ENCODE data around the gene PFN3. TPM values are rescaled to one million over a fixed set of nuclear protein-coding genes. Genes with fewer than 3 reads are reported as not detected.

Gene PFN3
- total RNA-seq, 1 experiment from 2014 or later = not detected

- intact Hi-C loops (cut with micrococcal nuclease; ENCODE audit: unreplicated experiment) = no loop called here
- Mint-ChIP-seq H3K36me3 (ENCODE audit: insufficient read depth, unreplicated experiment) (peaks cover 20% of the 10 kb centered on the region), H3K27me3 (ENCODE audit: unreplicated experiment) (no peaks in the 10 kb centered on the region), H3K9me3 (ENCODE audit: low read depth, unreplicated experiment) (no peaks in the 10 kb centered on the region), H3K27ac (ENCODE audit: unreplicated experiment) (no peak overlapping the region), H3K4me1 (ENCODE audit: low read depth, unreplicated experiment) (peaks cover 45% of the 10 kb centered on the region), H3K4me3 (ENCODE audit: low read depth, unreplicated experiment) (no peak overlapping the region)
- BruUV-seq (replicated peaks) = no TSS peak
- CTCF ChIA-PET = interaction anchor here (0.6 kb wide), 1 partner anchor 775 kb away, joined by 3 read pairs; no protein-coding TSS in a partner anchor
- no peak for DNase-seq
- TF ChIP-seq, protein P1, sequence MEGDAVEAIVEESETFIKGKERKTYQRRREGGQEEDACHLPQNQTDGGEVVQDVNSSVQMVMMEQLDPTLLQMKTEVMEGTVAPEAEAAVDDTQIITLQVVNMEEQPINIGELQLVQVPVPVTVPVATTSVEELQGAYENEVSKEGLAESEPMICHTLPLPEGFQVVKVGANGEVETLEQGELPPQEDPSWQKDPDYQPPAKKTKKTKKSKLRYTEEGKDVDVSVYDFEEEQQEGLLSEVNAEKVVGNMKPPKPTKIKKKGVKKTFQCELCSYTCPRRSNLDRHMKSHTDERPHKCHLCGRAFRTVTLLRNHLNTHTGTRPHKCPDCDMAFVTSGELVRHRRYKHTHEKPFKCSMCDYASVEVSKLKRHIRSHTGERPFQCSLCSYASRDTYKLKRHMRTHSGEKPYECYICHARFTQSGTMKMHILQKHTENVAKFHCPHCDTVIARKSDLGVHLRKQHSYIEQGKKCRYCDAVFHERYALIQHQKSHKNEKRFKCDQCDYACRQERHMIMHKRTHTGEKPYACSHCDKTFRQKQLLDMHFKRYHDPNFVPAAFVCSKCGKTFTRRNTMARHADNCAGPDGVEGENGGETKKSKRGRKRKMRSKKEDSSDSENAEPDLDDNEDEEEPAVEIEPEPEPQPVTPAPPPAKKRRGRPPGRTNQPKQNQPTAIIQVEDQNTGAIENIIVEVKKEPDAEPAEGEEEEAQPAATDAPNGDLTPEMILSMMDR (IDR thresholded peaks at IDR 0.05; ENCODE audit: unreplicated experiment) = no peak
Measured at GRCh38 chr5:177359860-177360259, 40.6 kb downstream of the PFN3 start.

- H3K4me3 Mint-ChIP-seq (ENCODE audit: low read depth, unreplicated experiment) = no peak overlapping the region
- no peak overlapping the region for H3K27ac Mint-ChIP-seq (ENCODE audit: unreplicated experiment)
- H3K4me1 Mint-ChIP-seq (ENCODE audit: low read depth, unreplicated experiment) = peaks cover 49% of the 10 kb centered on the region
- BruUV-seq (replicated peaks) = no TSS peak
- intact Hi-C loops (cut with micrococcal nuclease; ENCODE audit: unreplicated experiment) = no loop called here
- TF ChIP-seq, protein P1 (IDR thresholded peaks at IDR 0.05; ENCODE audit: unreplicated experiment) = no peak
- no peak for DNase-seq
- peaks cover 4% of the 10 kb centered on the region for H3K9me3 Mint-ChIP-seq (ENCODE audit: low read depth, unreplicated experiment)
- peaks cover 24% of the 10 kb centered on the region for H3K36me3 Mint-ChIP-seq (ENCODE audit: insufficient read depth, unreplicated experiment)
- CTCF ChIA-PET = interaction anchor here (0.9 to 1.0 kb wide), 2 partner anchors 12 to 30 kb away, joined by 3 read pairs; no protein-coding TSS in a partner anchor
- H3K27me3 Mint-ChIP-seq (ENCODE audit: unreplicated experiment) = no peaks in the 10 kb centered on the region
Measured at GRCh38 chr5:177359451-177359851, 41.0 kb downstream of the PFN3 start.

- DNase-seq = no peak
- Mint-ChIP-seq H3K27me3 (ENCODE audit: unreplicated experiment) (no peaks in the 10 kb centered on the region), H3K9me3 (ENCODE audit: low read depth, unreplicated experiment) (peaks cover 5% of the 10 kb centered on the region), H3K36me3 (ENCODE audit: insufficient read depth, unreplicated experiment) (peaks cover 26% of the 10 kb centered on the region), H3K4me3 (ENCODE audit: low read depth, unreplicated experiment) (peak overlapping the region; percentile 55), H3K4me1 (ENCODE audit: low read depth, unreplicated experiment) (peaks cover 60% of the 10 kb centered on the region), H3K27ac (ENCODE audit: unreplicated experiment) (peak overlapping the region; percentile 37)
- BruUV-seq (replicated peaks) = no TSS peak
- intact Hi-C loops (cut with micrococcal nuclease; ENCODE audit: unreplicated experiment) = no loop called here
- TF ChIP-seq, protein P1 (IDR thresholded peaks at IDR 0.05; ENCODE audit: unreplicated experiment) = no peak
- CTCF ChIA-PET = interaction anchor here (0.9 to 1.0 kb wide), 2 partner anchors 13 to 31 kb away, joined by 3 read pairs; no protein-coding TSS in a partner anchor
Measured at GRCh38 chr5:177358370-177358819, 42.1 kb downstream of the PFN3 start.

GRCh38 chr5:177357459-177358351 is 42.8 kb downstream of the PFN3 start, which contains the start of gene RGS14:
RGS14 (plus strand) TSS chr5:177357924; CDS start chr5:177358025, 101 bp downstream.
- peaks cover 5% of the 10 kb centered on the region for H3K9me3 Mint-ChIP-seq (ENCODE audit: low read depth, unreplicated experiment)
- intact Hi-C loops (cut with micrococcal nuclease; ENCODE audit: unreplicated experiment) = no loop called here
- H3K4me1 Mint-ChIP-seq (ENCODE audit: low read depth, unreplicated experiment) = peaks cover 61% of the 10 kb centered on the region
- no peak for DNase-seq
- TF ChIP-seq, protein P1 (IDR thresholded peaks at IDR 0.05; ENCODE audit: unreplicated experiment) = no peak
- no TSS peak for BruUV-seq (replicated peaks)
- peak within 1 kb of the TSS; percentile 37 for H3K27ac Mint-ChIP-seq (ENCODE audit: unreplicated experiment)
- peak within 1 kb of the TSS; percentile 55 for H3K4me3 Mint-ChIP-seq (ENCODE audit: low read depth, unreplicated experiment)
- H3K36me3 Mint-ChIP-seq (ENCODE audit: insufficient read depth, unreplicated experiment) = peaks cover 20% of the 10 kb centered on the region
- H3K27me3 Mint-ChIP-seq (ENCODE audit: unreplicated experiment) = no peaks in the 10 kb centered on the region
- CTCF ChIA-PET = interaction anchor here (1.0 kb wide), 1 partner anchor 33 kb away, joined by 4 read pairs; no protein-coding TSS in a partner anchor
